Measurements from ENCODE around the gene NDUFS6.

DNA sequence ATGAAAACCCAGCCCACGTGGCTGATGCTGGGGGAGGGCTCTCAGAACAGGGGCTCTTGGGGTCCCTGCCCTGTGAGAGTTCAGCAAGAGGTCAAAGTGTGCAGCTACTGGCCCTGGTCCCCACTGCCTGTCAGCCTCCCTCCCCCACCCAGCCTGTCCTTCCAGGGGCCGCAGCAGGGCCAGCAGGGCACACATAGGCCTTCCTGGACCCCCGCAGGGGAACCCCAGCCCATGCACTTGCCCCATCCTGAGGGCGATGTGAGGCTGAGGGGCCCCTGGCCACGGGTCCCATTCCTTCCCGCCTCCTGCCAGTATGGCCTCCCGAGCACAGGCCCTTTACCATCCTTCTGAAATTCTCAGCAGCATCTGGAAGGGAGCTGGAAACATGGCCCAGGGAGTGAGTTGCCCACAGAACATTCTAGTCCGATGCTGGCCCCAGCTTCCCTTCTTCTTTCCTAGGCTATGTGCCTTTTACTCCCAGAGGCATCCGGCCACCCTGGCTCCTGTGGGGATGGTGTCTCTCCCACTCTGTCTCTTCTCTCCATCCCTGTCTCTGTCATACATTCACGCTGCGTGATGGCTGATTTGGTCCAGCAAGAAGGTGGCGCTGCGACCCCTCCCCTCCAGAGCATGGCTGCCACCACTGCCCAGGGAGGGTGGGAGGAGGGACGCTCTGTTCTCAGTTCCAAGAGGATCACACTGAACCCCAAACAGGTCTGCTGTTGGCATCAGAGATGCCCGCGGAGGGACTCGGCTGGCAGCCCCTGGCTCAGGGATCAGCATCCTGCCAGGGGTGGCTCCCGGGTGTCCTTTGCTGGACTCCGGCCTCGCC is 21.2 kb upstream of the NDUFS6 start:
- TF ChIP-seq, protein P1, sequence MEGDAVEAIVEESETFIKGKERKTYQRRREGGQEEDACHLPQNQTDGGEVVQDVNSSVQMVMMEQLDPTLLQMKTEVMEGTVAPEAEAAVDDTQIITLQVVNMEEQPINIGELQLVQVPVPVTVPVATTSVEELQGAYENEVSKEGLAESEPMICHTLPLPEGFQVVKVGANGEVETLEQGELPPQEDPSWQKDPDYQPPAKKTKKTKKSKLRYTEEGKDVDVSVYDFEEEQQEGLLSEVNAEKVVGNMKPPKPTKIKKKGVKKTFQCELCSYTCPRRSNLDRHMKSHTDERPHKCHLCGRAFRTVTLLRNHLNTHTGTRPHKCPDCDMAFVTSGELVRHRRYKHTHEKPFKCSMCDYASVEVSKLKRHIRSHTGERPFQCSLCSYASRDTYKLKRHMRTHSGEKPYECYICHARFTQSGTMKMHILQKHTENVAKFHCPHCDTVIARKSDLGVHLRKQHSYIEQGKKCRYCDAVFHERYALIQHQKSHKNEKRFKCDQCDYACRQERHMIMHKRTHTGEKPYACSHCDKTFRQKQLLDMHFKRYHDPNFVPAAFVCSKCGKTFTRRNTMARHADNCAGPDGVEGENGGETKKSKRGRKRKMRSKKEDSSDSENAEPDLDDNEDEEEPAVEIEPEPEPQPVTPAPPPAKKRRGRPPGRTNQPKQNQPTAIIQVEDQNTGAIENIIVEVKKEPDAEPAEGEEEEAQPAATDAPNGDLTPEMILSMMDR (IDR thresholded peaks at IDR 0.05), result no peak
- TF ChIP-seq POLR2A (IDR thresholded peaks at IDR 0.05), result no peak
